Liver (tissue), 9 donors: Measurements from ENCODE around the gene PREX1. TPM values are rescaled to one million over a fixed set of nuclear protein-coding genes. Genes with fewer than 3 reads are reported as not detected.

Source experiments
- DNase-seq: peaks from one replicate; pipeline ENCODE4 v3.0.0-alpha.2; 2017; ENCODE audit warnings: low spot score
- H3K27ac ChIP-seq, 2 donors: one replicate each; pipeline ENCODE4 v1.7.0; 2013; ENCODE audit warnings: inconsistent platforms in 2 of 2, low read length in 2 of 2, control low read depth in 1 of 2, low read depth in 1 of 2, mild to moderate bottlenecking in 1 of 2
- H3K27me3 ChIP-seq, 4 donors: one replicate each; pipeline versions ENCODE4 v1.6.1 to v1.7.0; 2013; ENCODE audit warnings: low read length in 3 of 4, inconsistent platforms in 1 of 4, mild to moderate bottlenecking in 1 of 4, moderate library complexity in 1 of 4; ENCODE audit not compliant: control insufficient read depth in 4 of 4, insufficient read depth in 4 of 4
- H3K36me3 ChIP-seq, 4 donors: one replicate each; pipeline versions ENCODE4 v1.6.1 to v1.7.0; 2013; ENCODE audit warnings: low read length in 3 of 4, mild to moderate bottlenecking in 3 of 4, low read depth in 1 of 4, moderate library complexity in 1 of 4; ENCODE audit not compliant: control insufficient read depth in 4 of 4, insufficient read depth in 3 of 4
- H3K4me1 ChIP-seq, 4 donors: one replicate each; pipeline versions ENCODE4 v1.6.1 to v1.7.0; 2013; ENCODE audit warnings: low read length in 3 of 4, mild to moderate bottlenecking in 3 of 4, moderate library complexity in 1 of 4; ENCODE audit not compliant: control insufficient read depth in 4 of 4, insufficient read depth in 4 of 4
- H3K4me3 ChIP-seq, 3 donors: one replicate each; pipeline versions ENCODE4 v1.6.1 to v1.7.0; 2013; ENCODE audit warnings: low read length in 3 of 3, control low read depth in 1 of 3, low read depth in 1 of 3, mild to moderate bottlenecking in 1 of 3
- H3K9ac ChIP-seq, 2 donors: one replicate each; pipeline ENCODE4 v1.7.0; 2013; ENCODE audit warnings: low read length in 2 of 2, mild to moderate bottlenecking in 2 of 2, moderate library complexity in 2 of 2, control low read depth in 1 of 2, low read depth in 1 of 2
- H3K9me3 ChIP-seq, 4 donors: one replicate each; pipeline versions ENCODE4 v1.6.1 to v1.7.0; 2013; ENCODE audit warnings: low read length in 3 of 4; ENCODE audit not compliant: control insufficient read depth in 4 of 4
- CTCF ChIP-seq: fragments of 150-350 bp; IDR thresholded peaks from 2 replicates; pipeline ENCODE4 v1.5.1; 2017; ENCODE audit warnings: improper control_type of control experiment, low read depth, low read length; ENCODE audit not compliant: missing input control
- EGR1 ChIP-seq, 2 donors: IDR thresholded peaks; 2 replicates each; pipeline ENCODE4 v1.6.1; 2016 to 2018; ENCODE audit warnings: antibody characterized with exemption in 2 of 2, low read depth in 2 of 2
- GABPA ChIP-seq, 2 donors: IDR thresholded peaks in 1 of 2; conservative IDR thresholded peaks in 1 of 2; 2 replicates each; pipeline ENCODE4 v1.6.1; 2016; ENCODE audit warnings: antibody characterized with exemption in 2 of 2, mild to moderate bottlenecking in 1 of 2, moderate library complexity in 1 of 2
- HNF4A ChIP-seq, 2 donors: conservative IDR thresholded peaks; 2 replicates each; pipeline ENCODE4 v1.6.1; 2016; ENCODE audit warnings: antibody characterized with exemption in 2 of 2, mild to moderate bottlenecking in 2 of 2
- HNF4G ChIP-seq: IDR thresholded peaks from 2 replicates; pipeline ENCODE4 v1.6.1; 2016; ENCODE audit warnings: antibody characterized with exemption
- JUND ChIP-seq, 2 donors: IDR thresholded peaks; 2 replicates each; pipeline ENCODE4 v1.6.1; 2016; ENCODE audit warnings: antibody characterized with exemption in 2 of 2
- NR2F2 ChIP-seq: IDR thresholded peaks from 2 replicates; pipeline ENCODE4 v1.6.1; 2016; ENCODE audit warnings: antibody characterized with exemption
- RXRA ChIP-seq, 2 donors: IDR thresholded peaks; 2 replicates each; pipeline ENCODE4 v1.6.1; 2017 to 2018; ENCODE audit warnings: antibody characterized with exemption in 2 of 2, mild to moderate bottlenecking in 1 of 2
- SP1 ChIP-seq: IDR thresholded peaks from 2 replicates; pipeline ENCODE4 v1.6.1; 2018; ENCODE audit warnings: antibody characterized with exemption, mild to moderate bottlenecking
- ZBTB33 ChIP-seq: IDR thresholded peaks from 2 replicates; pipeline ENCODE4 v1.6.1; 2016; ENCODE audit warnings: antibody characterized with exemption
- WGBS: extraction: QIAGEN DNeasy Blood & Tissue Kit; methylation state at CpG from one replicate; pipeline ENCODE4 v1.1.7; 2013; 5-methylcytosine and 5-hydroxymethylcytosine counted together
- polyA plus RNA-seq, 2 donors: library from polyadenylated mRNA; stranded (reverse) in 1 of 2; unstranded in 1 of 2; fragments of 200-250 nt in 1 of 2; fragments of >200 nt in 1 of 2; fragmentation: Nextera tagmentation in 1 of 2; extraction: Ambion mirVana in 1 of 2; gene quantifications; one replicate each; pipeline versions ENCODE4 v1.2.1 to v1.2.3, GENCODE V29; 2013 to 2015
- total RNA-seq, 2 donors: library from RNA; depleted of rRNA; stranded (reverse); fragments of >200 nt; gene quantifications; one replicate each; pipeline ENCODE4 v1.2.3, GENCODE V29; 2014
- TF ChIP-seq, protein P1 (sequence below): IDR thresholded peaks from 2 replicates; pipeline ENCODE4 v1.6.1; 2016; ENCODE audit warnings: antibody characterized with exemption, mild to moderate bottlenecking
- donor health status: healthy.
- donor health status: healthy.
- donor health status: healthy.
- donor health status: healthy.
- donor health status: healthy.

The PREX1 gene
- total and polyA plus RNA-seq, 4 donors, result 2.2 to 18.0 (median 10.8) TPM

GRCh38 chr20:48594533-48594932 is 233.3 kb downstream of the PREX1 start (continued):
- TF ChIP-seq ZBTB33 (no peak), JUND (IDR thresholded peaks at IDR 0.05) (no peak), SP1 (no peak), HNF4A (conservative IDR thresholded peaks at IDR 0.05) (no peak)

- DNase-seq, result no peak
- Histone ChIP-seq H3K27ac (no peak overlapping the region), H3K4me1 (no peaks in the 10 kb centered on the region), H3K9me3 (no peaks in the 10 kb centered on the region), H3K36me3 (no peaks in the 10 kb centered on the region), H3K27me3 (no peaks in the 10 kb centered on the region), H3K9ac (no peak overlapping the region), H3K4me3 (no peak overlapping the region)
- TF ChIP-seq HNF4A (conservative IDR thresholded peaks at IDR 0.05) (no peak), NR2F2 (no peak), EGR1 (IDR thresholded peaks at IDR 0.05; ENCODE audit: low read depth in 2 of 2) (no peak), HNF4G (no peak), RXRA (IDR thresholded peaks at IDR 0.05) (no peak), ZBTB33 (no peak), CTCF (no peak), GABPA (IDR thresholded peaks at IDR 0.05 in 1 of 2, conservative IDR thresholded peaks at IDR 0.05 in 1 of 2) (no peak)
- TF ChIP-seq, protein P1, sequence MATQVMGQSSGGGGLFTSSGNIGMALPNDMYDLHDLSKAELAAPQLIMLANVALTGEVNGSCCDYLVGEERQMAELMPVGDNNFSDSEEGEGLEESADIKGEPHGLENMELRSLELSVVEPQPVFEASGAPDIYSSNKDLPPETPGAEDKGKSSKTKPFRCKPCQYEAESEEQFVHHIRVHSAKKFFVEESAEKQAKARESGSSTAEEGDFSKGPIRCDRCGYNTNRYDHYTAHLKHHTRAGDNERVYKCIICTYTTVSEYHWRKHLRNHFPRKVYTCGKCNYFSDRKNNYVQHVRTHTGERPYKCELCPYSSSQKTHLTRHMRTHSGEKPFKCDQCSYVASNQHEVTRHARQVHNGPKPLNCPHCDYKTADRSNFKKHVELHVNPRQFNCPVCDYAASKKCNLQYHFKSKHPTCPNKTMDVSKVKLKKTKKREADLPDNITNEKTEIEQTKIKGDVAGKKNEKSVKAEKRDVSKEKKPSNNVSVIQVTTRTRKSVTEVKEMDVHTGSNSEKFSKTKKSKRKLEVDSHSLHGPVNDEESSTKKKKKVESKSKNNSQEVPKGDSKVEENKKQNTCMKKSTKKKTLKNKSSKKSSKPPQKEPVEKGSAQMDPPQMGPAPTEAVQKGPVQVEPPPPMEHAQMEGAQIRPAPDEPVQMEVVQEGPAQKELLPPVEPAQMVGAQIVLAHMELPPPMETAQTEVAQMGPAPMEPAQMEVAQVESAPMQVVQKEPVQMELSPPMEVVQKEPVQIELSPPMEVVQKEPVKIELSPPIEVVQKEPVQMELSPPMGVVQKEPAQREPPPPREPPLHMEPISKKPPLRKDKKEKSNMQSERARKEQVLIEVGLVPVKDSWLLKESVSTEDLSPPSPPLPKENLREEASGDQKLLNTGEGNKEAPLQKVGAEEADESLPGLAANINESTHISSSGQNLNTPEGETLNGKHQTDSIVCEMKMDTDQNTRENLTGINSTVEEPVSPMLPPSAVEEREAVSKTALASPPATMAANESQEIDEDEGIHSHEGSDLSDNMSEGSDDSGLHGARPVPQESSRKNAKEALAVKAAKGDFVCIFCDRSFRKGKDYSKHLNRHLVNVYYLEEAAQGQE, result no peak
- WGBS, result 91% methylated on average over 8 of the region's 8 CpGs
Observed at GRCh38 chr20:48592107-48592940, 235.5 kb downstream of the PREX1 start.
